Measurements from ENCODE around the gene MAGT1.

MAGT1 gene

GRCh38 chrX:77894921-77895886 lies at the start of gene MAGT1:
Gene MAGT1 (minus strand): TSS chrX:77895435. CDS start chrX:77895410, 25 bp downstream.
- TF ChIP-seq GATA2 (IDR thresholded peaks at IDR 0.05; ENCODE audit: low read depth, low read length) (no peak; the same call in 1 of the 2 replicates), GATA3 (IDR thresholded peaks at IDR 0.05; ENCODE audit: low read depth, low read length) (no peak)

GRCh38 chrX:77938083-77938680 lies 42.9 kb upstream of the MAGT1 start:
- TF ChIP-seq GATA2 (IDR thresholded peaks at IDR 0.05; ENCODE audit: low read depth, low read length) = no peak
- TF ChIP-seq GATA3 (IDR thresholded peaks at IDR 0.05; ENCODE audit: low read depth, low read length) = no peak

GRCh38 chrX:77937291-77937690 lies 42.1 kb upstream of the MAGT1 start:
- TF ChIP-seq GATA3 (IDR thresholded peaks at IDR 0.05; ENCODE audit: low read depth, low read length) (no peak), GATA2 (IDR thresholded peaks at IDR 0.05; ENCODE audit: low read depth, low read length) (no peak)

GRCh38 chrX:77936299-77936698 lies 41.1 kb upstream of the MAGT1 start:
- TF ChIP-seq GATA2 (IDR thresholded peaks at IDR 0.05; ENCODE audit: low read depth, low read length) (no peak), GATA3 (IDR thresholded peaks at IDR 0.05; ENCODE audit: low read depth, low read length) (no peak)

- TF ChIP-seq GATA3 (IDR thresholded peaks at IDR 0.05; ENCODE audit: low read depth, low read length) (no peak), GATA2 (IDR thresholded peaks at IDR 0.05; ENCODE audit: low read depth, low read length) (no peak)
Observed at GRCh38 chrX:77935886-77936285, 40.7 kb upstream of the MAGT1 start.

GRCh38 chrX:77930581-77930980 lies 35.3 kb upstream of the MAGT1 start:
- no peak for TF ChIP-seq GATA3 (IDR thresholded peaks at IDR 0.05; ENCODE audit: low read depth, low read length)
- no peak for TF ChIP-seq GATA2 (IDR thresholded peaks at IDR 0.05; ENCODE audit: low read depth, low read length)

GRCh38 chrX:77925764-77926163 lies 30.5 kb upstream of the MAGT1 start:
- TF ChIP-seq GATA2 (IDR thresholded peaks at IDR 0.05; ENCODE audit: low read depth, low read length) (no peak), GATA3 (IDR thresholded peaks at IDR 0.05; ENCODE audit: low read depth, low read length) (no peak)

GRCh38 chrX:77924320-77924859 lies 29.2 kb upstream of the MAGT1 start:
- TF ChIP-seq GATA3 (IDR thresholded peaks at IDR 0.05; ENCODE audit: low read depth, low read length) = no peak
- TF ChIP-seq GATA2 (IDR thresholded peaks at IDR 0.05; ENCODE audit: low read depth, low read length) = no peak

GRCh38 chrX:77922787-77923186 lies 27.6 kb upstream of the MAGT1 start:
- TF ChIP-seq GATA3 (IDR thresholded peaks at IDR 0.05; ENCODE audit: low read depth, low read length) (no peak), GATA2 (IDR thresholded peaks at IDR 0.05; ENCODE audit: low read depth, low read length) (no peak)

GRCh38 chrX:77918568-77918967 lies 23.3 kb upstream of the MAGT1 start:
- no peak for TF ChIP-seq GATA2 (IDR thresholded peaks at IDR 0.05; ENCODE audit: low read depth, low read length)

GRCh38 chrX:77917294-77917933 lies 22.2 kb upstream of the MAGT1 start:
- TF ChIP-seq GATA2 (IDR thresholded peaks at IDR 0.05; ENCODE audit: low read depth, low read length) = no peak
- no peak for TF ChIP-seq GATA3 (IDR thresholded peaks at IDR 0.05; ENCODE audit: low read depth, low read length)

- no peak for TF ChIP-seq GATA3 (IDR thresholded peaks at IDR 0.05; ENCODE audit: low read depth, low read length)
- TF ChIP-seq GATA2 (IDR thresholded peaks at IDR 0.05; ENCODE audit: low read depth, low read length) = no peak
Observed at GRCh38 chrX:77910108-77910840, 15.0 kb upstream of the MAGT1 start, which contains the start of gene ATP7A. Gene ATP7A (plus strand): TSS chrX:77910693. CDS start chrX:77971642, 60,949 bp downstream.

GRCh38 chrX:77901506-77901905 lies 6.3 kb upstream of the MAGT1 start:
- no peak for TF ChIP-seq GATA2 (IDR thresholded peaks at IDR 0.05; ENCODE audit: low read depth, low read length)
- TF ChIP-seq GATA3 (IDR thresholded peaks at IDR 0.05; ENCODE audit: low read depth, low read length) = no peak

Measured in SH-SY5Y (cell line).